ENCODE data around the gene ARFGEF3.
"Not testable (repeated sequence)": the region's sequence is repeated elsewhere in the genome, so short reads cannot be mapped to it uniquely, and the experiment has no call there.

The ARFGEF3 gene, protein sequence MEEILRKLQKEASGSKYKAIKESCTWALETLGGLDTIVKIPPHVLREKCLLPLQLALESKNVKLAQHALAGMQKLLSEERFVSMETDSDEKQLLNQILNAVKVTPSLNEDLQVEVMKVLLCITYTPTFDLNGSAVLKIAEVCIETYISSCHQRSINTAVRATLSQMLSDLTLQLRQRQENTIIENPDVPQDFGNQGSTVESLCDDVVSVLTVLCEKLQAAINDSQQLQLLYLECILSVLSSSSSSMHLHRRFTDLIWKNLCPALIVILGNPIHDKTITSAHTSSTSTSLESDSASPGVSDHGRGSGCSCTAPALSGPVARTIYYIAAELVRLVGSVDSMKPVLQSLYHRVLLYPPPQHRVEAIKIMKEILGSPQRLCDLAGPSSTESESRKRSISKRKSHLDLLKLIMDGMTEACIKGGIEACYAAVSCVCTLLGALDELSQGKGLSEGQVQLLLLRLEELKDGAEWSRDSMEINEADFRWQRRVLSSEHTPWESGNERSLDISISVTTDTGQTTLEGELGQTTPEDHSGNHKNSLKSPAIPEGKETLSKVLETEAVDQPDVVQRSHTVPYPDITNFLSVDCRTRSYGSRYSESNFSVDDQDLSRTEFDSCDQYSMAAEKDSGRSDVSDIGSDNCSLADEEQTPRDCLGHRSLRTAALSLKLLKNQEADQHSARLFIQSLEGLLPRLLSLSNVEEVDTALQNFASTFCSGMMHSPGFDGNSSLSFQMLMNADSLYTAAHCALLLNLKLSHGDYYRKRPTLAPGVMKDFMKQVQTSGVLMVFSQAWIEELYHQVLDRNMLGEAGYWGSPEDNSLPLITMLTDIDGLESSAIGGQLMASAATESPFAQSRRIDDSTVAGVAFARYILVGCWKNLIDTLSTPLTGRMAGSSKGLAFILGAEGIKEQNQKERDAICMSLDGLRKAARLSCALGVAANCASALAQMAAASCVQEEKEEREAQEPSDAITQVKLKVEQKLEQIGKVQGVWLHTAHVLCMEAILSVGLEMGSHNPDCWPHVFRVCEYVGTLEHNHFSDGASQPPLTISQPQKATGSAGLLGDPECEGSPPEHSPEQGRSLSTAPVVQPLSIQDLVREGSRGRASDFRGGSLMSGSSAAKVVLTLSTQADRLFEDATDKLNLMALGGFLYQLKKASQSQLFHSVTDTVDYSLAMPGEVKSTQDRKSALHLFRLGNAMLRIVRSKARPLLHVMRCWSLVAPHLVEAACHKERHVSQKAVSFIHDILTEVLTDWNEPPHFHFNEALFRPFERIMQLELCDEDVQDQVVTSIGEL (N-terminal part only)

DNA sequence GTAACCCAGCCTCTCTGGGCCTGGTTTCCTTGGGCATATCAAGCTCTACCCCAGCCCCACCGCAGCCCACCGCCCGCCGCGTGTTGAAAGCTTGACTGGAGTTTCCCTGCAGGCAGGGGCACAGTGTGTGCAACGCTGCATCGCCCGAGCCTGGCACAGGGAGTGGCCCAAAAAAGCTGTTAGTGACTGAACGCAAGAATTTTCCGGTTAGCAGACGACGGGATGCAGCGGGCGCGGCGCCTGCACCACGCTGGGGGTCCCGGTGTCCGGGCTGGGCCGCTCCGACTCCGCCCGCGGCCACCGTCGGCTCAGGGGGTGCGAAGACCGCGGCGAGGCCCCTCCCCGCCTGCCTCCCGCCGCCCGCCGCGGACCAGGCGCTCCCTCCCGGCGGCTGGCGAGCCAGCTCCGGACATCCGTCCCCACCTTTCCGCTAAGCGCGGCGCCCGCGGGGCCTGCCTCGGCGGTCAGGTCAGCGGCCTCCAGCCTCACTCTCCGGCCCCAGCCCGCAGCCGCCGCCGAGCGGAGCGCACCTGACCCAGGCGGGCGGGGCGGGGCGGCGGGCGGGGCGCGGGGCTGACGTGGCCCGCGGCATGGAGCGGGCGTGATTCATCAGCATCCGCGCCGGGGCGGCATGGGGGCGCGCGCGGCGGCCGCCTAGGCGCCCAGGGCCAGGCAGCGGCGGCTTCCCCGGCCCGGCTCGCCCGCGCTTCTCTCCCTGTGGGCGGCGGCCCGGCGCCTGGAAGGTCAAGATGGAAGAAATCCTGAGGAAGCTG is at the start of gene ARFGEF3:
Gene ARFGEF3, plus strand, starts transcription at position 602 of the 773 bp plus-strand sequence. Its CDS starts 148 bp downstream, at position 750.
- peak; percentile 17 for DNase-seq (ENCODE audit: extremely low spot score, insufficient read length, low read depth)
- FAIRE-seq = no peak

GRCh38 chr6:138113588-138114210 is 48.0 kb upstream of the ARFGEF3 start:
- DNase-seq (ENCODE audit: extremely low spot score, insufficient read length, low read depth) = no peak
- no peak for FAIRE-seq

DNA sequence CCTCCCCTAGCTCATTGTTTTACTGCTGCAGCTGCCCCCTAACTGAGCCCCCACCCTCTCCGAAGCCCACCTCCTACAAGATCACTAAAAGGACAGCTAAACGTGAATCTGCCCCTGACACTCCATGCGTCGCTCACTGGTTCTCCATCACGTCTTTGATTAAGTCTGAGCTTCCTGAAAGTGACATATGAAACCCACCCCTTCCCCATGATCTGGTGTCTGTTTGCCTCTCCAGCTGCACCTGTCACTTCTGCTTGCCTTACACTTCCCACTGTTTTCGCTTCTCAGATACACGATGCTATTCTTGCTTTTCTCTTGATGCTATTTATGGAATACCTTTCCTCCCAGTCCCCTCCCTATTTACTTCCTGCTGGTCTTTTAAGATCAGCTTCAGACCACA is 46.5 kb upstream of the ARFGEF3 start:
- FAIRE-seq (no peak), DNase-seq (ENCODE audit: extremely low spot score, insufficient read length, low read depth) (no peak)

DNA sequence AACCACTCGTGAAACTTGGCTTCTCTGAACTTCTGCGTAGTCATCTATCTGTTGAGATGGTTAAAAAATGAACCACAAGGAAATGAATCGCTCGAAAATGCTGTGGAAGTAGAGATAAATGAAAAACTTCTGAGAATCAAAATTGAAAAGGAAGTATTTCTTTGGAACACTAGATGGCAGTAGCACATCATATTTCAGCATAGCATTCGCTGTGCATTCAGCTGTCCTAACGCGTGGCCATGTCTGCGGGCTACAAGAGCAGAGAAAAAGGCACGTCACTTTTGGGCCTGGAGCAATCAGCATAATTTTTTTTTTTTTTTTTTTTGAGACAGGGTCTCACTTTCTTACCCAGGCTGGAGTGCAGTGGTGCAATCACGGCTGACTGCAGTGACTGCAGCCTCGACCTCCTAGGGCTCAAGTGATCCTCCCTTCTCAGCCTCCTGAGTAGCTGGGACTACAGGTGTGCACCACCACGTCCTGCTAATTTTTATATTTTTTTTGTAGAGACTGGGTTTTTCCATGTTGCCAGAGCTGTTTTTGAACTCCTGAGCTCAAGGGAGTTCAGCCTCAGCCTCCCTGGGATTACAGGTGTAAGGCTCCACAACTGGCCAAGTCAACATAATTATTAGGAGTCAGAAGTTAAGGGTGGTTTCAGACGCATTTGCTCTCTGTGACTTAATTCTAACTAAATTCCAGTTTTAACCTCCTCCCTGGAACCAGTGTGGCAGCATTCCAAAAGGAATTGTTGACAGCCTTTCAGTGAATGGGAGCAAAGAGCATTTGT is 45.7 kb upstream of the ARFGEF3 start:
- DNase-seq (ENCODE audit: extremely low spot score, insufficient read length, low read depth) (peak; percentile 44), FAIRE-seq (peak; percentile 86)

GRCh38 chr6:138116661-138116999 is 45.1 kb upstream of the ARFGEF3 start:
- FAIRE-seq (no peak), DNase-seq (ENCODE audit: extremely low spot score, insufficient read length, low read depth) (no peak)

DNA sequence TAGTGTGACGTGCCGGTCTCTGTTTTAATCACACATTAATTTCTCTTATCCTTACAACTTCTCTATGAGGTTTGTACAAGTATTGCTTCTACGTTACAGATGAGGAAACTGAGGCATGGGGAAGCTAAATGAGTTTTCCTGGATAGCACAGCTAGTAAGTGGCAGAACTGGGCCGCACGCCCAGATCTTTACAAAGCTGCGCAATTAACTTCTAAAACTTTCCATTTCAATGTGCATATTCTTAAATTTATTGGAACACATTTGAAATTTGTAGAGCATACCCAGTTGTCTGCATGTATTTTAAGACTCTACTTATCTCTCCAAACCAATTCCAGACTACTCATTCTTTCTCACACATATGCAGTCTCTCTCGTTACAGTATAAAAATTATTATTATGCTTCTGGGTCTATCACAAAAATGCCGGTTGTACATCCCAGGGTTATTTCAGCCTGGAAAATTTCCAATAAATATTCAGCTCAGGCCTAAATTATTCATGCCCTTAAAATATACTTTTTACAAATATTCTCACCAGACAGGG is 44.3 kb upstream of the ARFGEF3 start:
- no peak for DNase-seq (ENCODE audit: extremely low spot score, insufficient read length, low read depth)
- no peak for FAIRE-seq

DNA sequence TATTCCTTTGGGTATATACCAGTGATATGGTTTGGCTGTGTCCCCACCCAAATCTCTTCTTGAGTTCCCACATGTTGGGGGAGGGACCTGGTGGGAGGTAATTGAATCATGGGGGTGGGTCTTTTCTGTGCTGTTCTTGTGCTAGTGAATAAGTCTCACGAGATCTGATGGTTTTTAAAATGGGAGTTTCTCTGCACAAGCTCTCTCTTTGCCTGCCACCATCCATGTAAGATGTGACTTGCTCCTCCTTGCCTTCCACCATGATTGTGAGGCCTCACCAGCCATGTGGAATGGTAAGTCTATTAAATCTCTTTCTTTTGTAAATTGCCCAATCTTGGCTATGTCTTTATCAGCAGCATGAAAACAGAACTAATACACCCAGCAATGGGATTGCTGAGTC is 42.5 kb upstream of the ARFGEF3 start:
- not testable (repeated sequence) for FAIRE-seq; DNase-seq (ENCODE audit: extremely low spot score, insufficient read length, low read depth)

DNA sequence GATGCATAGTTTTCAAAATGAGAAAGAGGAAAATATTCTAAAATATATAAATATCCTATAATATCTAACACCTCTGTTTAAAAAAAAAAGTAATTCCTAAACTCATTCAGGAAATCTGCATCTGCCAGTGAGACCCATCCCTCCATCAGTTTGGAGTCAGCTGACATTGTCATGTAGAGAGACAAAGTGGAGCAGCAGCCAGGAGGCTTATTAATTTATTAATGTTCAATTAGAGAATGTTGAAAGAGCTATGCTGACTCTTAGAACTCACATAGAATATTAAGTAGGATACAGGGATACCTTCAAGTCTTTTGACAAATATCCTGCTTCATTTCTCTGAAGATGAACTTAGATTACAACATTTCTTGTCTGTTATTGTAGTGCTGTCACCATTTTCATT is 41.8 kb upstream of the ARFGEF3 start:
- no peak for DNase-seq (ENCODE audit: extremely low spot score, insufficient read length, low read depth)
- no peak for FAIRE-seq

GRCh38 chr6:138124096-138124495 is 37.6 kb upstream of the ARFGEF3 start:
- FAIRE-seq (no peak), DNase-seq (ENCODE audit: extremely low spot score, insufficient read length, low read depth) (no peak)

- no peak for FAIRE-seq
- DNase-seq (ENCODE audit: extremely low spot score, insufficient read length, low read depth) = no peak
Measured at GRCh38 chr6:138128096-138128495, 33.6 kb upstream of the ARFGEF3 start.

DNA sequence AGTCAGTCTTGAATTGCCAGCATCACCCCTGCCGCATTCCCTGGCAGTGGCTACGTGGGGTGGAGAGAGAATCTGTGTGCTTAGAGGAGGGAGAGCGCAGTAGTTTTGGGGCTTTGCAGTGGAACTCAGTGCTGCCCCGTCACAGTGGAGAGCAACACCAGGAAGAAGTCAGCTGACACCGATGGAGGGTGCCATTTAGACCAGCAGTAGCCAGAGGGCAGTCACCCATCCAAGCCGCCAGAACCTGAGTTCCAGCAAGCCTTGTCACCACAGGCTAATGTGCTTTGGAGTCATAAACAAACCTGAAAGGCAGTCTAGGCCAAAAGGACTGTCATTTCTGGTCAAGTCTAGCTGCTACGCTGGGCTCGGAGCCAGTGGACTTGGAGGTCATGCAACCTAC is 32.5 kb upstream of the ARFGEF3 start:
- no peak for FAIRE-seq
- no peak for DNase-seq (ENCODE audit: extremely low spot score, insufficient read length, low read depth)

GRCh38 chr6:138142806-138143205 is 18.9 kb upstream of the ARFGEF3 start:
- DNase-seq (ENCODE audit: extremely low spot score, insufficient read length, low read depth) = no peak
- no peak for FAIRE-seq

- no peak for DNase-seq (ENCODE audit: extremely low spot score, insufficient read length, low read depth)
- FAIRE-seq = peak; percentile 45
Measured at GRCh38 chr6:138145402-138145801, 16.3 kb upstream of the ARFGEF3 start.

GRCh38 chr6:138146544-138146943 is 15.2 kb upstream of the ARFGEF3 start:
- FAIRE-seq (no peak), DNase-seq (ENCODE audit: extremely low spot score, insufficient read length, low read depth) (no peak)

GRCh38 chr6:138155443-138155842 is 6.3 kb upstream of the ARFGEF3 start:
- no peak for FAIRE-seq
- DNase-seq (ENCODE audit: extremely low spot score, insufficient read length, low read depth) = no peak

GRCh38 chr6:138157986-138158638 is 3.6 kb upstream of the ARFGEF3 start:
- FAIRE-seq = no peak

DNA sequence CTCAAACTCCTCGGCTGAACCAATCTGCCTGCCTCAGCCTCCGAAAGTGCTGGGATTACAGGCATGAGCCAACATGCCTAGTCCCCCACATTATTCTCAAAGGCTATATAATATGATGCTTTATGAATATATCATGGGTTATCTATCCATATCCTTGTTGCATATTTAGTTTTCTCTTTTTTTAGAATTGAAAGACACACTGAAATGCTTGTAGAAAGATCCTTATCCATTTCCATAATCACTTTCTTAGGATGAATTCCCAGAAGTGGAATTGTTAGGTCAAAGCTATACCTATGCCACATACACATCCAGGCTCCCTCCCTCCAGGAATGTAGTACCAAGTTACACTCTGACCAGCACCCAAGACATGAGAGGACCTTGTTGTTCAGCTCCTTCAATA is 2.5 kb upstream of the ARFGEF3 start:
- FAIRE-seq = no peak

More at GRCh38 chr6:138157986-138158638, 3.6 kb upstream of the ARFGEF3 start:
- no peak for DNase-seq (ENCODE audit: extremely low spot score, insufficient read length, low read depth)

More for the DNA sequence above, 2.5 kb upstream of the ARFGEF3 start:
- no peak for DNase-seq (ENCODE audit: extremely low spot score, insufficient read length, low read depth)
